ENCODE measurements around the gene UBQLN4.

The UBQLN4 gene

DNA sequence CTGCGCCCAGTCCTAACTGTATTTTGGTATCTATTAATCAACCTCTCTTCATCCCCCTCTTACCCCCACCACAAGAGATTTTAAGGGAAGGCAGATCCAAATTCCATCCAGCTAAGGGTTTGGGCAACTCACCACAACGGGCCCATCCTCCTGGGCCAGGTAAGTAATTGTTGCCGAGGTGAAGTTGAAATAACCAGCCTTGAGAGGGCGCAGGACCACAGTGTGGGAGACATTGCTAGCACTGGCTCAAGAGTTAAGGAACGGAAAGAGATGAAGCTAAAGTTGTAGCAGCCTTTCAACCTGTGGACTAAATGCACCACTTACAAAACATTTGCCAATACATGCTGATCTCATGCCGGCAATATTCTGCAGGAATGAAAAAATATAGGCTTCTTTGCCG, 38.8 kb downstream of the UBQLN4 start:
- DNase-seq (ENCODE audit: low read depth) = no peak

- no peak for DNase-seq (ENCODE audit: low read depth)
Observed at GRCh38 chr1:156012051-156012817, 41.4 kb downstream of the UBQLN4 start.

DNA sequence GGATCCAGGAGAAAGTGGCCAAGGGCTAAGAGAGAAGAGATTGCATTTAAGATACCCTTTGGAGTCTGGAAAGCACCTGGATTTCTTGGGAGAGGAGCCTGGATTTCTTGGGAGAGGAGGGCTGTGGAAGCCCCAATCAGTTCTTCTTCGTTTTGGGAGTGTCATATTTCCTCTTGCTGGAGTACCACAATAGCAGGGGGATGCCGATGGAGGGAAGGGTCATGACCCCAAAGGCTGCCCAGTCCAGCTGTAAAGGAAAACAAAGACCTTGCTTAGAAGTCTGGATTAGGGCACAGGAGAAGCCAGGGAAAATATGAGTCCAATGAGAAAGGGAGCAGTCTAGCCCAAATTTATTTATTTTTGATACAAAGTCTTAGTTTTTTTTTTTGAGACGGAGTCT, 44.2 kb downstream of the UBQLN4 start:
- DNase-seq (ENCODE audit: low read depth) = no peak

- no peak for DNase-seq (ENCODE audit: low read depth)
Observed at GRCh38 chr1:156006666-156007376, 46.8 kb downstream of the UBQLN4 start.

DNA sequence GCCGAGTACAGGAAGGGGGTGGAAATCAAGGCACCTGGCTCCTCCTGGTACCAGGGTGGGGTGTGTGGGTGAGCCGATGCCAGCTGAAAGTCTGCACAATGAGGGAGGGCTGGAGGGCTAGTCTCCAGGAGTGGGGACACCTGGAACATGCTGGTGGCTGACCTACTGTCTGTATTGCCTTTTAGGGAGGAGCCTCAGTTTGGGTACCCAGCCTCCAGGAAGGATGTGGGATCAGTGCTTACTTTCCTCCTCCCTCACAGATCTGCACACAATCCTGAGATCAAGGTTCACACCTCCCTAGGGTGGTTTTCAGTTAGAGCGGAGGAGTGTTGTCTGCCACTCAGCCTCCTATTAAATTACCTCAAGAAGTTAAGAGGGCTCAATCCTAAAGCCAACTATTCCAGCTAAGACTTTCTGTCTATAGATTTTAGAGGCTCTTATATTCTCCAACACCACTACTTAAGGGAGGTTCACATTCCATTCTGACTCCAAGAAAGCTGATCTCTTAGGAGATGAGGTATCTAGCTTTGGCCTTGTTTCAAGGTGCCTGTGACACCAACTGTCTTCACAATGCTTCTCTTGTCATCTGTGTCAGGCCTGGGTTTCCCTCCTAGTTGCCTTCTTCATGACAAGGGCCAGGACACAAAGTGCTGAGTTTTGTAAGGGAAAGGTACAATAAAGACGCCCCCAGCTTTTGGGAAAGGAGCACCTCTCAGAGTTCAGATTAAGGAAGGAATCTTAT, 48.6 kb downstream of the UBQLN4 start:
- no peak for DNase-seq (ENCODE audit: low read depth)

DNA sequence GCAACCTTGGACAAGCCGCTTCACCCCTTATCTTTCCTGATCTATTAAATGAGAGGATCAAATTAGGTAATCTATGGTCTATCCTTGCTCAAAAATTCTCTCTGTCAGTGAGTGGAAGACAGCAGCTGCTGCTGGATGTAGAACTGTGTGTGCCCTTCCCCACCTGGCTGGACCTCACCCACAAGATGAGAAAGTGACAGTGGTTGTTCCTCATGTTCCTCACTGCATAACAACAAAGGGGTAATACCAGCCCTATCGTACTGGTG, 49.7 kb downstream of the UBQLN4 start:
- DNase-seq (ENCODE audit: low read depth) = no peak

- no peak for DNase-seq (ENCODE audit: low read depth)
Observed at GRCh38 chr1:156002188-156002911, 51.2 kb downstream of the UBQLN4 start.

DNA sequence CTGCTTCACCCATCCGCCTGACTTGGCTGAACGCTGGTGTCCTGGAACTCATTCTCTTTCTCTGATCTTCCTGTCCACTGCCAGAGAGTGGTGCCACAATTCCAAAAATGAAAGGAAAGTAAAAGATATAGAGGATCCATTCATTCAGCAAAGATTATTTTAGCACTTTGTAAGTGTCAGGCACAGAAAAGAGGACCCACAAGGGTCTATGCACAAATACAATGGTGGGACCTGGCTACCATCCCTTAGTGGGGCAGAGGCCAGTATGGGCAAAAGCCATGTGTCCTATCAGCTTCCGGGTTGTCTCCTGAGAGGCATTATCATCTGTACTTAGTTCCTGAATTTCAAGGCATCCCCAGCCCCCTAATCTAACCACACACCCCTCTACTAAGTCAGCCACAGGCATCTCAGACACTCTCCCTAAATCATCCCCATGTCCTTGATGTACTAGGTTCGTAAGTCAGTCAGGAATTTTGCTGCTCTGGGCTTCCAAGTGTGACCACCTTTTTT, 51.9 kb downstream of the UBQLN4 start:
- DNase-seq (ENCODE audit: low read depth) = peak; percentile 92

- no peak for DNase-seq (ENCODE audit: low read depth)
Observed at GRCh38 chr1:156001021-156001661, 52.5 kb downstream of the UBQLN4 start.

- no peak for DNase-seq (ENCODE audit: low read depth)
Observed at GRCh38 chr1:155999964-156000363, 53.6 kb downstream of the UBQLN4 start.

DNA sequence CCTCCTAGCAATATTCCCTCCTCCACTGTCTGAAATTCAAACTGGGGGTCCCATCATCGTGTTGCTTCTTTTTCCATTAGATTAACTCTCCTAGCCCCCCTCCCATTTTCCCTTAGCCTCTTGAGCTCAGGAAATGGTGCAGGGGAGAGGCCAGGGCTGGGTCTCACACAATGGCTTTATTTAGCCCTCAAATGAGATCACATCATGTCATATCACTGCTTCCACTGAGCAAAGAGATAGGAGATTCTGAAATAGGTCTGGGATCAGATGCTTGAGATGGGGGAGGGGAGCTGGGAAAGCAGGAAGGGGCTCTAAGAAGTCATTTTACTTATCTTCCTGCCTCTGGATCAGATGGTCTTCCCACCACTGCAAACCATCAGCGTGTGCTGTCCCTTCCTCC, 57.4 kb downstream of the UBQLN4 start:
- no peak for DNase-seq (ENCODE audit: low read depth)

DNA sequence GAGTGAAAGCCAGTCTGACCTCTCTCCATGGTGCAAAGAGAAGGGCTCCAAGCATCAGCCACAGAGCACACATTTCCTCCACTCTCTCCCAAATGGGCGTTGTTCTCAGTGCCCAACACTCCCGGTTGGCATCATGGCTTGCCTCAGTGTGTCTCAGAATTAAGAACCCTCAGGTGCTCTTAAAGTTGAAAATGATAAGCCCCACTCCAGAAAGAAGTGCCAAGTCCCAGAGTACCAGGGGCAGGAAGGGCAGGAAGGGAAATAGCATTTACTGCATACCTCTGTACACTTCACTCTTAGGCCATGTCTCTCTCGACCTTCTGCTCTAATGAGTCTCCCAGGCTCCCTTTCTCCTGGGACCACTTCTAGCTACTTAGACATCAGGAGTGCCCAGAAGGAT, 60.0 kb downstream of the UBQLN4 start:
- no peak for DNase-seq (ENCODE audit: low read depth)

- no peak for DNase-seq (ENCODE audit: low read depth)
Observed at GRCh38 chr1:155990005-155990739, 63.4 kb downstream of the UBQLN4 start.

GRCh38 chr1:155989242-155990004, 64.2 kb downstream of the UBQLN4 start:
- DNase-seq (ENCODE audit: low read depth) = peak; percentile 50
